Islet of Langerhans (tissue), 1 donor: ENCODE measurements around the gene GUCA1A.
"Not testable (repeated sequence)": the region's sequence is repeated elsewhere in the genome, so short reads cannot be mapped to it uniquely, and the experiment has no call there.

Experiments
- FAIRE-seq: peaks from one replicate; lab custom pipeline; 2011; peaks lifted over from hg19 to GRCh38; lab: Jason Lieb, UNC

The GUCA1A gene

GRCh38 chr6:42177514-42178364, 4.6 kb downstream of the GUCA1A start:
- no peak for FAIRE-seq

- no peak for FAIRE-seq
Observed at GRCh38 chr6:42179261-42179944, 6.2 kb downstream of the GUCA1A start.

GRCh38 chr6:42179945-42180313, 6.8 kb downstream of the GUCA1A start:
- no peak for FAIRE-seq

DNA sequence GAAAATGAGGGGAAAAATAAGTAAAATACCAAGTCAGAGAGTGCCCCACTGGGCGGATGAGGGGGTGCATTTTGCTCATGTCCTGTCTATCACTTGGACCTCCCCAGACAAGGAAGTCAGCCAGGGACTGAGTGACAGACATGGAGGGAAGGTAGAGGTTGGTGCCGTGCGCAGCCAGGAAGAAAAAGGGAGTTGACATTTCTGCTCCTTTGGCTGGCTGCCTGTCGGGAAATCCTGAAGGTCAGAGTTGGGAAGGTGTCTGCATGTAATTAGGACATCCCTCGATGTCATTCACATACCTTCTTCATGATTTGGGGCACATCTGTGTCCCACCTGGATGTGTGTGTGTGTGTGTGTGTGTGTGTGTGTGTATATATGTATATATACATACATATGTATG, 8.9 kb downstream of the GUCA1A start:
- FAIRE-seq: no peak

- no peak for FAIRE-seq
Observed at GRCh38 chr6:42184475-42184874, 11.3 kb downstream of the GUCA1A start.

DNA sequence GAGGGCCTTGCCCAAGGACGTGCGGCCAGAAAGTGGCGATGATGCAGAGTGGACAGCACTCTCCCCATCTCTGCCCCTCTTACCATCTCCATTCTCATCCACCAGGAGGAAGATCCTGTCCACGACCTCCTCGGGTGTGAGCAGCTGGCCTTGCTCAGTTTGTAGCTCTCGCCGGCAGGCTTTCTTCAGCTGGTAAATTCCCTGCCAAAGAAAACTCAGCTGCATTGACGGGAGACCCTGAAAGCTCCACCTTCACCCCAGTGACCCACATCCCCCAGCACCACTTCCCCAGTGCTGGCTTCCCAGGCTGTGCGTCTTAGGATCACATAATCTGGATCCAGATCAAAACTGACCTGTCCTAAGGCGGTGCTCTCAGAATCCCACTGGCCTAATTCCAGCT, 12.4 kb downstream of the GUCA1A start:
- no peak for FAIRE-seq

GRCh38 chr6:42188406-42188805, 15.2 kb downstream of the GUCA1A start:
- no peak for FAIRE-seq

DNA sequence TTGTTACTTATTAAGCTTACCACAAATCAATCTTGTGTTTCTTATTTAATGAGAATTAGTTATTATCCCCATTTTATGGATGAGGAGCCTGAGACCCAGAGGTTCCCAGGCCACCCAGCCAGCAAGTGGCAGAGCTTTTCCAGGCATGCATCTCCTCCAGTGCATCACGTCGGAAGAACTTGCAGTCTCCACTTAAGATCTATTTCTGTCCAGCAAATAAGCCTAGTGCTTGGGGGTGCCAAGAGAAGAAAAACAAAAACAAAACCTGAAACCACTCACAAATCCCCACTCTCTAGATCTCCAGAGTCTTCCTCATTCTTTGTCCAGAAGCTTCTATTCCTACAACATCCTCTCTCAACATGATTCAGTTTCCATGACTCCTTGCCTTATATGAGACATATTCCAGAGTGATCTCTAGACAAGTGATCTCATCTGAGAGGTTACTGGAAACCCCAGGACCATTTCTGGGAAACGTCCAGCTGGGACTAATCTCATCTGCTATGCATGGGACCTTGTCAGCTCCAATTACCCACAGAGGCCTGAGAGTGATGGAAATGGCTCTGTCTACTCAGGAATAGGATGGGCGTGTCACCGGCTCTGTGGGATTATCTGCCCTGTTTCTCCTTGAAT, 17.5 kb downstream of the GUCA1A start:
- no peak for FAIRE-seq

- FAIRE-seq: not testable (repeated sequence)
Observed at GRCh38 chr6:42192385-42192784, 19.2 kb downstream of the GUCA1A start.

GRCh38 chr6:42193491-42193894, 20.3 kb downstream of the GUCA1A start:
- no peak for FAIRE-seq

GRCh38 chr6:42194056-42194455, 20.9 kb downstream of the GUCA1A start:
- no peak for FAIRE-seq

DNA sequence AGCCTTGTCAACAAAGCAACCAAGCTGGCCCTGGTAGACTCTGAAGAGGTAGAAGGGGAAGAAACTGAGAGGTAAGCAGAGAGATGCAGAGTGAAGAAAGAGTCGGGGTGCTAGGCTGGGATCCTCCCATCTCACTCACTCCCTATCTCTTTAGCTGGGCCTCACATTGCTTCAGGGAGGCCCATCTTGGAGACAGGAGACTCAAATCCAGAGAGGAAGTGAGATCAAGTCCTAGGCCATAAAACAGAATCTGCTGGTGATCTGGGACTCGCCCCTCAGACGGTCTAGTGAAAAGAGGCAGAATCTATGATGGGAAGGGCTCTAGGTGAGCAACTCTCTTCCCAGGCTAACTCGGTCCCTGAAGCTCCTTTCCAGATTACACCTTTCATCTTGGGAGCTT, 22.3 kb downstream of the GUCA1A start:
- FAIRE-seq: no peak

GRCh38 chr6:42197555-42198362, 24.6 kb downstream of the GUCA1A start:
- no peak for FAIRE-seq

GRCh38 chr6:42199106-42199981, 26.2 kb downstream of the GUCA1A start:
- FAIRE-seq: no peak

DNA sequence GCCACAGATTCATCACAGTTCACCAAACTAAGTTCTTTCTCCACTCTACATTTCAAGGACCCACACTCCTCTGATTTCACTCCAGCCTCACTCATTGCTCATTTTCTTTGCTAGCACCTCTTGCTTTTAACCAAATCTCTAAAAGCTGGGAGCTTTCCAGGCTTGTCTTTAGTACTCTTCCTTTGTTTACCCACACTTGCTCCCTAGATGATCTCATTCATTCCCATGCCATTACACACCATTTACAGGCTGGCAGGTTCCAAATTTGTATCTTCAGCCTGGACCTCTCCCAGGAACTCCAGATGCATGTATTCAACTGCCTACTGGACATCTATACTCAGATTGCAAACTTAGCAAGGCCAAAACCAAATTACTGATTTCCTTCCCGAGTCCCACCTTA, 26.9 kb downstream of the GUCA1A start:
- FAIRE-seq: no peak

GRCh38 chr6:42201382-42201781, 28.2 kb downstream of the GUCA1A start:
- FAIRE-seq: no peak

DNA sequence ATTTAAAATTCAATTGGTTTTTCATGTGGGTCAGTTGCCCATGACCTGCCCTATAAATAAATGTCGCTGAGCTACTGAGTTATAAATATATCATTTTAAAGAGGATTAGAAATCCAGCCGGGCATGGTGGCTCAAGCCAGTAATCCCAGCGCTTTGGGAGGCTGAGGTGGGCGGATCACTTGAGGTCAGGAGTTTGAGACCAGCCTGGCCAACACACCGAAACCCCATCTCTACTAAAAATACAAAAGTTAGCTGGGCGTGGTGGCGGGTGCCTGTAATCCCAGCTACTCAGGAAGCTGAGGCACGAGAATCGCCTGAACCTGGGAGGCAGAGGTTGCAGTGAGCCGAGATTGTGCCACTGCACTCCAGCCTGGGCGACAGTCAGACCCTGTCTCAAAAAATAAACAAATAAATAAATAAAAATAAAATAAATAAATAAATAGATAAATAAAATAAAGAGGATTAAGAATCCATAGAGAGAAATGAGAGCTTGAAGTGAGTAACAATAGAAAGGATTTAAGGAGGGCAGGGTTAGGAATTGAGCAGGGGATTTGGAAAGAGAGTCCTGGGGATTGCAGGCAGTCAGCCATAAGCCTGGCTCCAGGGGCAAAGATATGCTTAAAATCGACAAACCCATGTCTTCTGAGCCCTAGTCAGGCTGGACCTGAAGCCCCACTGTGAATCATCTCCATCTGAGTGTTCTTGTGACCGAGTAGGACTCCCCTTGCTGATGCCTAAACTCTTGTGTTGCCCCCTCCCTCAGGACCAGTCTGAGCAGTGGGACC, 29.2 kb downstream of the GUCA1A start:
- FAIRE-seq: not testable (repeated sequence)

DNA sequence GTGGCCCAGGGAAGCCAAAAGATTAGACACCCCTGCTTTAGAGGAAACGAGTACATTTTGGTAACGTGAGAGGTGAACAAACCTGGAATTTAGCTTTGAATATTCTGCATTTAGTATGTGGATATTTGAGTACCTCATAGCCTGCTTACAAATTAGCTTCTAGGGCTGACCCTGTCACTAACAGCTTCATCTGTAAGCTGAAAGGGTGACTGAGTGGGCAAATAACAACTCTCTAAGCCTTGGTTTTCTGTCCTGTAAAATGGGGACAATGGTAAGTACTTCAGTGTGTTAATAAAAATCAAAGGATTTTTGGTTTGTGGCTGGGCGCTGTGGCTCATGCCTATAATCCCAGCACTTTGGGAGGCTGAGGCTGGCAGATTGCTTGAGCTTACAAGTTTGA, 30.0 kb downstream of the GUCA1A start:
- no peak for FAIRE-seq

DNA sequence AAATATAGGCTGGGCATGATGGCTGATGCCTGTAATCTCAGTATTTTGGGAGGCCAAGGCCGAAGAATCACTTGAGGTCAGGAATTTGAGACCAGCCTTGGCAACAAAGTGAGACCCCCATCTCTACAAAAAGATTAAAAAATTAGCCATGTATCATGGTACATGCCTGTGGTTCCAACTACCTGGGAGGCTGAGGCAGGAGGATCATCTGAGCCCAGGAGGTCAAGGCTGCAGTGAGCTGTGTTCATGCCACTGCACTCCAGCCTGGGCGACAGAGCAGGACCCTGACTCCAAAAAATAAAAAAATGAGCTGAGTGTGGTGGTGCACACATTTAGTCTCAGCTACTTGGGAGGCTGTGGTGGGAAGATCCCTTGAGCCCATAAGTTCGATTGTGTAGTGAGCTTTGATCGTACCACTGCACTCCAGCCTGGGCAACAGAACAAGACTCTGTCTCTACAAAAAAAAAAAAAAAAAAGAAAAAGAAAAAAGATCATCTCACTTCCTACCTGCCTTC, 31.7 kb downstream of the GUCA1A start:
- FAIRE-seq: no peak

GRCh38 chr6:42207559-42207958, 34.4 kb downstream of the GUCA1A start:
- not testable (repeated sequence) for FAIRE-seq
